Upper lobe of left lung (tissue), 4 donors: Measurements from ENCODE around the gene DNAAF5.
"Not testable (repeated sequence)": the region's sequence is repeated elsewhere in the genome, so short reads cannot be mapped to it uniquely, and the experiment has no call there.

Experiments
- CTCF ChIP-seq, 6 experiments: fragments of 450-650 bp in 4 of 6; fragments of 200-600 bp in 2 of 6; sonication (generic) in 2 of 6; IDR thresholded peaks; one replicate each; pipeline ENCODE4 v1.5.1; 2016 to 2019; ENCODE audit warnings: antibody characterized with exemption in 6 of 6
- POLR2A ChIP-seq, 4 donors: fragments of 450-650 bp; IDR thresholded peaks; one replicate each; pipeline ENCODE4 v1.5.1; 2016 to 2017; ENCODE audit warnings: antibody characterized with exemption in 4 of 4, mild to moderate bottlenecking in 2 of 4

GRCh38 chr7:743341-744127, 17.0 kb downstream of the DNAAF5 start:
- TF ChIP-seq CTCF, POLR2A (IDR thresholded peaks at IDR 0.05): not testable (repeated sequence)
